Measurements from ENCODE around the gene SKP1.

The SKP1 gene

GRCh38 chr5:134124289-134125038 lies 52.3 kb downstream of the SKP1 start:
- no peak overlapping the region for H3K4me3 ChIP-seq (ENCODE audit: low read depth, low read length)
- DNase-seq (ENCODE audit: low read depth), result no peak
- no peak for TF ChIP-seq CTCF (conservative IDR thresholded peaks at IDR 0.05; ENCODE audit: low read depth, low read length)

GRCh38 chr5:134123360-134123759 lies 53.4 kb downstream of the SKP1 start:
- no peak overlapping the region for H3K4me3 ChIP-seq (ENCODE audit: low read depth, low read length)
- TF ChIP-seq CTCF (conservative IDR thresholded peaks at IDR 0.05; ENCODE audit: low read depth, low read length), result no peak
- DNase-seq (ENCODE audit: low read depth), result no peak

GRCh38 chr5:134122530-134122929 lies 54.2 kb downstream of the SKP1 start:
- no peak for DNase-seq (ENCODE audit: low read depth)
- no peak for TF ChIP-seq CTCF (conservative IDR thresholded peaks at IDR 0.05; ENCODE audit: low read depth, low read length)
- no peak overlapping the region for H3K4me3 ChIP-seq (ENCODE audit: low read depth, low read length)

- no peak for TF ChIP-seq CTCF (conservative IDR thresholded peaks at IDR 0.05; ENCODE audit: low read depth, low read length)
- no peak overlapping the region for H3K4me3 ChIP-seq (ENCODE audit: low read depth, low read length)
- DNase-seq (ENCODE audit: low read depth), result no peak
These were observed 56.2 kb downstream of the SKP1 start for GRCh38 chr5:134120386-134121138.

- TF ChIP-seq CTCF (conservative IDR thresholded peaks at IDR 0.05; ENCODE audit: low read depth, low read length), result no peak
- DNase-seq (ENCODE audit: low read depth), result no peak
- H3K4me3 ChIP-seq (ENCODE audit: low read depth, low read length), result no peak overlapping the region
These were observed 57.0 kb downstream of the SKP1 start for GRCh38 chr5:134119720-134120119.

GRCh38 chr5:134118212-134118835 lies 58.4 kb downstream of the SKP1 start:
- no peak for TF ChIP-seq CTCF (conservative IDR thresholded peaks at IDR 0.05; ENCODE audit: low read depth, low read length)
- no peak overlapping the region for H3K4me3 ChIP-seq (ENCODE audit: low read depth, low read length)
- no peak for DNase-seq (ENCODE audit: low read depth)

Data from choroid plexus epithelial cell (primary cell).